ENCODE results near the gene TSEN2. TPM values are rescaled to one million over a fixed set of nuclear protein-coding genes. Genes with fewer than 3 reads are reported as not detected.

The TSEN2 gene
- total RNA-seq, 1 experiment from 2014 or later: 22.0 TPM

GRCh38 chr3:12465151-12465835 is 19.0 kb upstream of the TSEN2 start:
- H4K91ac ChIP-seq (ENCODE audit: insufficient read length, low read depth, low read length): no peak overlapping the region
- no peak overlapping the region for H4K5ac ChIP-seq (ENCODE audit: insufficient read length, low read depth, low read length)
- no peaks in the 10 kb centered on the region for H3K4me1 ChIP-seq (ENCODE audit: insufficient read depth, low read length)
- no peaks in the 10 kb centered on the region for H4K20me1 ChIP-seq (ENCODE audit: control insufficient read depth, insufficient read depth, insufficient read length)
- no peaks in the 10 kb centered on the region for H3K27me3 ChIP-seq (ENCODE audit: insufficient read depth, low read length)
- H3K79me2 ChIP-seq (ENCODE audit: insufficient read depth, low read length): no peaks in the 10 kb centered on the region
- no peaks in the 10 kb centered on the region; the same call in 1 of the 2 replicates for H3K27me3 Mint-ChIP-seq (ENCODE audit: low read depth)
- H3K27ac ChIP-seq (ENCODE audit: insufficient read length, low read depth, low read length): no peak overlapping the region
- H3K18ac ChIP-seq (ENCODE audit: insufficient read length, low read depth, low read length): no peak overlapping the region
- H4K8ac ChIP-seq (replicated peaks; ENCODE audit: insufficient read length, low read depth, low read length): no peak overlapping the region
- no peak overlapping the region for H2BK5ac ChIP-seq (ENCODE audit: insufficient read length, low read length)
- no peak overlapping the region for H3K14ac ChIP-seq (ENCODE audit: insufficient read depth, low read length)
- no peak overlapping the region for H3K4me3 Mint-ChIP-seq
- no peak overlapping the region for H3K4ac ChIP-seq (ENCODE audit: low read depth, low read length)
- H3K36me3 Mint-ChIP-seq (ENCODE audit: insufficient read depth in 1 of 3, low read depth in 3 of 3): no peaks in the 10 kb centered on the region
- H3K9me3 ChIP-seq (ENCODE audit: control insufficient read depth, low read depth, low read length): no peaks in the 10 kb centered on the region
- no peak overlapping the region for H3K23ac ChIP-seq (ENCODE audit: insufficient read length, low read depth, low read length)
- no peak overlapping the region for H3K9ac ChIP-seq (ENCODE audit: extremely low read depth, insufficient read length, low read length)
- no peak overlapping the region for H3T11ph ChIP-seq (ENCODE audit: low read length)
- no peak overlapping the region for H2BK15ac ChIP-seq (ENCODE audit: low read depth, low read length)
- no peaks in the 10 kb centered on the region for H3K79me1 ChIP-seq (ENCODE audit: insufficient read depth, low read depth, low read length, poor library complexity, severe bottlenecking)
- no peak overlapping the region for H2BK120ac ChIP-seq (ENCODE audit: low read depth, low read length, poor library complexity, severe bottlenecking)
- no peak for TF ChIP-seq CTCF (conservative IDR thresholded peaks at IDR 0.05)
- H2BK12ac ChIP-seq (ENCODE audit: insufficient read length, low read depth, low read length): no peak overlapping the region
- no peak overlapping the region for H2BK20ac ChIP-seq (ENCODE audit: low read depth, low read length, poor library complexity, severe bottlenecking)
- H3K4me2 ChIP-seq (ENCODE audit: insufficient read depth, insufficient read length, low read length): no peak overlapping the region
- H3K4me1 Mint-ChIP-seq: peaks cover 0 to 8% of the 10 kb centered on the region in 2 experiments; a peak in 3 of 4 replicates
- H3K9me3 Mint-ChIP-seq: peaks cover 0 to 2% of the 10 kb centered on the region in 2 experiments; a peak in 1 of 5 replicates
- H3K23me2 ChIP-seq (ENCODE audit: insufficient read length, low read depth, low read length, poor library complexity, severe bottlenecking): no peaks in the 10 kb centered on the region
- H3K27ac Mint-ChIP-seq: no peak overlapping the region
- no peak overlapping the region for H2AFZ ChIP-seq (ENCODE audit: low read length)
- no CpG with 5 or more reads among the region's 18 CpGs for WGBS (ENCODE audit: extremely low coverage, insufficient read length, low lambda C conversion rate)
- DNase-seq: no peak
- H2AK5ac ChIP-seq (ENCODE audit: insufficient read length, low read length): no peak overlapping the region
- no peak overlapping the region for H3K56ac ChIP-seq (ENCODE audit: insufficient read length, low read depth, low read length)

Measured in H9 (cell line).